Measurements from ENCODE around the gene STOX1.
"Not testable (repeated sequence)": the region's sequence is repeated elsewhere in the genome, so short reads cannot be mapped to it uniquely, and the experiment has no call there.

STOX1 gene

DNA sequence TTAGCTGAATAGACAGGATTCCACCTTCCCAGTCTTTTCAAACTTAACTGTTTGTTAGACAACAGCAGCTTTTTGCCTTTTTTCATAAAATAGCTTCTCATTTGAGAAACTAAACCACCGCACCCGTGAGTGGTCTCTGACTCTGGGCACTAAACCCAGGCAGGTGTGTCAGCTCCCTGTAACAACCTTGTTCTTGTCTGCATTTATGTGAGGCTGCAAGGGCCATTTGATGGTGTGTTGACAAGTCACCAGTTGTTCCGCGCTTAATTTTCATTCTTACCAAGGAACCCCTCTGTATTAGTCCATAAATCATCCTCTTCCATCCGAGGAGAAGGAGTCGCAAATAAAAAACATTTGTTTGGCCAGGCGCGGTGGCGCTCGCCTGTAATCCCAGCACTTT lies 1.5 kb downstream of the STOX1 start:
- no peak for DNase-seq (ENCODE audit: low read depth, low spot score)

DNA sequence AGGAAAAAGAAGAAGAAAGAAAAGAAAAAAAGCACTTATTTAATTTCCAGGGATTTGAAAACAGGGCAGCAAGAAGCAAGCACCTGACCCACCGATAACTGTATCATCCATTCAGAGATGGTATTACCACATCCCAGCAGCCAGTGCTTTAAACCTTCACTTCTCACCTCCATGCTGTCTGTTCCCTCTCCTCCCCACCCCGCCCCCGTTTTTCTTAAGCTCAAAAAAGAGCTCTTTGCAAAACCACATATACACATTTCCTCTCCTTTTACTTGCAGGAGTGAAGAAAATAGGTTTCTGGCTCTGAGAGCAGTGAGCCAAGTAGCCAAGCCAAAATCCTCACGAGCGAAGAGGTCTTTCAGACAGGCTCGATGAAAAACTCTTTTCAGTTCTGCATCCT lies 2.2 kb downstream of the STOX1 start:
- DNase-seq (ENCODE audit: low read depth, low spot score): no peak

DNA sequence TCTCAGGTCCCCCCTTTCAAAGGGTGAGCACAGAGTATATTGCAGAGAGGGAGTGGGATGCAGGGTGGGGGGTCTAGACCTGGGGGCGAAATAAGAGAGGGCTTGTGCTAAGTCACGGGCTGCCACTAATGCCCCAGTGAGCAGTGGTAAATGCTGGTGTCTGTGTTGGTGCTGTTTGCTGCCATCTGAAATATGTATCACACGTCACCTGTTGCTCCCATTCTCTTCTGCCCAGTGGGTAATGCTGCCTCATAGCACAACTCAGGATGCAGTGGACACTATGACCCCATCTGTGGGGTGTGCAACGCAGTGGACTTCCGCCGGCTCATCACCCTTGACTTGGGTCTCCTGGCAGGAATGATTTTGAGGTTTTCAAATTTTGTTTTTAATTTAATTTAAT lies 2.6 kb downstream of the STOX1 start:
- no peak for DNase-seq (ENCODE audit: low read depth, low spot score)

DNA sequence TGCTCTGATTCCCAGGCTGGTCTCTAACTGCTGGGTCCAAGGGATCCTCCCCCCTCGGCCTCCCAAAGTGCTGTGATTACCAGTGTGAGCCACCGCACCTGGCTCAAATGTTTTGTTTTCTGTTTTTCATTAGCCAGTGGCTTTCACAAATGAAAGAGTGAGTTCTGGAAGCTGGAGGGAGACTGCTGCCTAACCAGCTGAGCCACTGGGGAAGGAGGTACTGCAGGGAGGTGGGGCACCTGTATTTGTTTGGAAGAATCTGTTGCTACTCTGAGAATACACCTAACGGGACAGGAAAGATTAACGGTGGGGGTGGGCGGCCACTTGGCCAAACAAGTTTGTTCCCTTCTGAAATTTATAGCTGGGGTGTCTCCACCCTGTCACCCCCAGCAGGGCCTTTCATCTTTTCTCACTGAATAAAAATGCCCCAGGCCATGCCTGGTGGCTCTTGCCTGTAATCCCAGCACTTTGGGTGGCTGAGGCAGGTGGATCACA lies 4.7 kb downstream of the STOX1 start:
- DNase-seq (ENCODE audit: low read depth, low spot score): no peak

DNA sequence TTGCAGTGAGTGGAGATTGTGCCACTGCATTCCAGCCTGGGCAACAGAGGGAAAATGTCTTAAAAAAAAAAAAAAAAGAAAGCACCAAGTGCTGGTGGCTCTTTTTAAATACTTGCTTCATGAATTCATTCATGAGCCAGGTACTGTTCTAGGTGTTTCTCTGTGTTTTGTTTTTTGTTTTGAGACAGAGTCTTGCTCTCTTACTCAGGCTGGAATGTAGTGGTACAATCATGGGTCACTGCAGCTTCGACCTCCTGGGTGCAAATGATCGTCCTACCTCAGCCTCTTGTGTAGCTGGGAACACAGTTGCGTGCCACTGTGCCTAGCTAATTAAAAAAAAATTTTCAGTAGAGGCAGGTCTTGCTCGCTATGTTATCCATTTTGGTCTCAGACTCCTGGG lies 5.3 kb downstream of the STOX1 start:
- DNase-seq (ENCODE audit: low read depth, low spot score): no peak

DNA sequence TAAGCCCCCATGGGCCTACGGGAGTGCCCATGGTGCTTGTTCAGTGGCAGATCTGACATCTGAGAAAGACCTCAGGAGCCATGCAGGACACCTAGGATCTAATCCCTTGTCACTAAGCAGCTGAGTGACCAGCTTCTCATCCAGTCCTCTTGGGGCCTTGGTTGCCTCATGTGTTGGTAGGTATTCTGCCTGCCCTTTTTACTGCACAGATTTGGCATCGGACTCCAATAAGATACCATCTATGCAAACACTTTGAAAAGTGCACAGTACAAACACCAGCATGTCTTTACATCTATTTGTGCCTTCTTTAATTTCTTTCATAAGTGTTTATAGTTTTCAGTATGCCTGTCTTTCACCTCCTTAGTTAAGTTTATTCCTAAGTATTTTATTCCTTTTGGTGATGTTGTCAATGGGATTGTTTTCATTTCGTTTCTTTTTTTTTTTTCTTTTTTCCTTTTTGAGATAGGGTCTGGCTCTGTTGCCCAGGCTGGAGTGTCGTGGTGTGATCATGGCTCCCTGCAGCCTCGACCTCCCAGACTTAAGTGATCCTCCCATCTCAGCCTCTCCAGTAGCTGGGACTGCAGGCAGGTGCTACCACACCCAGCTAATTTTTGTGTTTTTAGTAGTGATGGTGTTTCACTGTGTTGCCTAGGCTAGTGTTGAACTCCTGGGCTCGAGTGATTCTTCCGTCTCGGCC lies 10.4 kb downstream of the STOX1 start:
- no peak for DNase-seq (ENCODE audit: low read depth, low spot score)

DNA sequence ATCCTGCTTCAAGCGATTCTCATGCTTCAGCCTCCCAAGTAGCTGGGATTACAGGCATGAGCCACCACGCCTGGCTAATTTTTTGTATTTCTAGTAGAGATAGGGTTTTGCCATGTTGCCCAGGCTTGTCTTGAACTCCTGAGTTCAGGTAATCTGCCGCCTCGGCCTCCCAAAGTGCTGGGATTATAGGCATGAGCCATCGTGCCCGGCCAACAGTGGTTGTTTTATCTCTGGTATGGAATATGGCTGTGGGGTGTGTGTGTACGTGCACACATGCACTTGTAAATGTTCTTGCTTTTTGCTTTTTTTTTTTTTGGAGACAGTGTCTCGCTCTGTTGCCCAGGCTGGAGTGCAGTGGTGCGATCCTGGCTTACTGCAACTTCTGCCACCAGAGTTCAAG lies 13.3 kb downstream of the STOX1 start:
- DNase-seq (ENCODE audit: low read depth, low spot score): not testable (repeated sequence)

DNA sequence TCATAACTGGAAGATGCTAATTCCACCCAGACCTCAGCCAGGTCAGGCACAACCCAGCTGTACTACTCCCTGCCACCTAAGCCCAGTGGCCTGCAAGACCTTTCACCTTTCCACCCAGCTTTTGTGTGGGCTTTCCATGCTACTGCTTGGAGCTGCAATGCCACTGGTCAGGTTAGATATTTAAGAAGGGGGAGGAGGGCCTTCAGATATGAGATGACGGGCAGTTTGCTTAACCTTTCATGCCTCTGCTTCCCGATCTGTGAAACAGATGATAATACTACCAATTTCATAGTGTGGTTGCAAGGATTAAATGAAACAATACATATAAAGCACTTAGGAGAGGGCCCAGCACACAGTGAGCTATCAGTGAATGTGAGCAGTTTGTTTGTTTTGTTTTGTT lies 20.9 kb downstream of the STOX1 start:
- DNase-seq (ENCODE audit: low read depth, low spot score): no peak

DNA sequence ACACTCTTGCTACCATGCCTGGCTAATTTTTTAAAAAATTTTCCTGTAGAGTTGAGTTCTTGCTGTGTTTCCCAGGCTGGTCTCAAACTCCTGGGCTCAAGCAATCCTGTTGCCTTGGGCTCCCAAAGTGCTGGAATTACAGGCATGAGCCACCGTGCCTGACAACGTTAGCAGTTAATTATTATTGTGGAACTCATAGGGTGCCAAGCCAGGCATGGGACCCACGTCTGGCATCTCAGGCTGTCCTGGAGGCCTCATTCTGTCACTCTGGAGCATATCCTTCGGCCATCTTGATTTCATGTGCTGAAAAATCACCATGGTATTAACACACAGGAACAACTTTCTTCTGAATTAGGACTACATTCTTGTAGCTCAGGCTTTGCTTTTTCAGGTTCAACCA lies 21.5 kb downstream of the STOX1 start:
- DNase-seq (ENCODE audit: low read depth, low spot score): no peak

DNA sequence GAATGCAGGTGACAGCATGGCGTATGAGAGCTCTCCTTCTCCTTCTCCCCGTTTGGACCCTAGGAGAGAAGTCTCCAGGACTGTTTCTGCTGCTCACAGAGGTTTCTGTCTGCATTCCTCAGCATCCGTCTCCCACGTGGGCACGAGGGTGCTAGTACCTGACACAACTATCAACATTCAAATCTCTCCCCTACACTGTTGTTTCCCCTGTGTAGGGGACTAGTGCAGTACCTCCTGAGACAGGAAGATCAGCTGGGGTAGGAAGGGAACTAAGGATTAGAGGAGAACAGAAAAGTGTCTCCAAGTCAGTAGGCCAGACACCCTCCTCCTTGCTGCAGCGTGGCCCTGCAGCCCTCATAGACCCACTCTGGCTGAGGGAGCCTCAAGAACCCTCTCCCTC lies 29.0 kb downstream of the STOX1 start:
- no peak for DNase-seq (ENCODE audit: low read depth, low spot score)

DNA sequence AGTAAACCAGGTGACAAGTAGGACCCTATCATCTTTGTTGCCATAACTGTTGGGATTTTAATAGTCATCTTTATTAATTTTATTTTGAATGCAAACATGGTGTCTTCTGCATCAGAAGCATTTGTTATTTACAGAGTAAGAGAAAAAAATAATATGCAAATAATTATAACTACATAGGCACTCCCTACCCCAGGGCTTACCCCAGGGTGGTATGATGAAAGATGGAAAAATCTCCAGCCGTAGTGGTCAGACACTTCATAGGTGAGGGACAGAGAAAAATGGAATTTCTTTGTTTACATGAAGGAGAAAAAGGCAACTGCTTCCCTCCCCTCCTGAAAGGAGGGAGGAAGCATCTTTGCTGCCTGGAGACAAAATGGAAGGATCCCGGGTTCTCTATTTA lies 29.7 kb downstream of the STOX1 start:
- no peak for DNase-seq (ENCODE audit: low read depth, low spot score)

DNA sequence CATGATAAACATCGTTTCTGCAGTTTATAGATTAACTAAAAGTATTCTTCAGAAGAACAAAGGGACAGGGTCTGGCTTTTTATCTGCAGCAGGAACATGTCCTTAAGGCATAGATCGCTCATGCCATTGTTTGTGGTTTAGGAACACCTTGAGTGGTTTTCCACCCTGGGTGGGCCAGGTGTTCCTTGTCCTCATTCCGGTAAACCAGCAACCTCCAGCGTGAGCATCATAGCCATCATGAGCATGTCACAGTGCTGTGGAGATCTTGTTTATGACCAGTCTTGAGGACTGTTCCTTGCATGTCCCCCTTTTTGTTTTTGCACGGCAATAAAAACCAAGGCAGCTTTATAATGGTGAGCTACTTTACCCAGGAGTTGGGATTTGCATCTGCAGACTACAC lies 33.9 kb downstream of the STOX1 start:
- DNase-seq (ENCODE audit: low read depth, low spot score): no peak

DNA sequence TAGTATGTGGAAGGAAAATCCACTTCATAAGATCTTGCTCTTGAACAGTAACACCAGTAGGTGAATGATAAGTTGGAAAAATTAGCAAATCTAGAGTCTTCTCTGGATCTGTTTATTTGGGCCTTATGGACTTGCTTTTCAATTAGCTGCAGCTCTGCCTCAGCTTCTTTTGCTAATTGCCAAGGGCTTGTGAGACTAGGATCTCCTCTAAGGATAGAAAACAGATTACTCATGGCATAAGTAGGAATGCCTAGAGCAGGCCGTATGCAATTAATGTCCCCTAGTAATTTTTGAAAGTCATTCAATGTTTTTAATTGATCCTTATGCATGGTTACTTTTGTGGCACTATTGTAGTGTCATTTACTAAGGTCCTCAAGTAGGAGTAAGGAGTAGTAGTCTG lies 37.3 kb downstream of the STOX1 start:
- no peak for DNase-seq (ENCODE audit: low read depth, low spot score)

DNA sequence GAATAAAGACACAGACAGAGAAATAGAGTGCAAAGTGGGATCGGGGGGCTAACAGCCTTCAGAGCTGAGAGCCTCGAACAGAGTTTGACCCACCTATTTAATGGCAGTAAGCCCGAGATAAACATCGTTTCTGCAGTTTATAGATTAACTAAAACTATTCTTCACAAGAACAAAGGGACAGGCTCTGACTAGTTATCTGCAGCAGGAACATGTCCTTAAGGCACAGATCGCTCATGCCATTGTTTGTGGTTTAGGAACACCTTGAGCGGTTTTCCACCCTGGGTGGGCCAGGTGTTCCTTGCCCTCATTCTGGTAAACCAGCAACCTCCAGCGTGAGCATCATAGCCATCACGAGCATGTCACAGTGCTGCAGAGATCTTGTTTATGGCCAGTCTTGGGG lies 40.8 kb downstream of the STOX1 start:
- DNase-seq (ENCODE audit: low read depth, low spot score): not testable (repeated sequence)

DNA sequence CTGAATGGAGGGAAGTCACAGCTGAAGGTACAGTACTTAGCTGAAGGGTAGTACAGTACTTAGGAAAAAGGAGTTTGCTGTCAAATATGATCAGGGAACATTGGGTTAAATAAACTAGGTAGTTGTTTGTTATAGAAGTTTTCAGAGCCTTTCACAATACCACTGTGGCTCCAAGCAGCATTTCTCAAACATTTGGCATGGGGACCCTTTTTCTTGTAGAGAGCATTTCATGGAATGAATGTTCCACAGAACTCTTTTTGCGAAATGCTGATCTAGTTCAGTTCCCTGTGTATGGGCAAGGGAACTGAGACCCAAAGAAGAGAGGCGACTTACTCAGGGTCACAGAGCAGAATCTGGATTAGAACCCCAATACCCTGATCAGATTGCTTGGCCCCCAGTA lies 42.3 kb downstream of the STOX1 start:
- DNase-seq (ENCODE audit: low read depth, low spot score): no peak

DNA sequence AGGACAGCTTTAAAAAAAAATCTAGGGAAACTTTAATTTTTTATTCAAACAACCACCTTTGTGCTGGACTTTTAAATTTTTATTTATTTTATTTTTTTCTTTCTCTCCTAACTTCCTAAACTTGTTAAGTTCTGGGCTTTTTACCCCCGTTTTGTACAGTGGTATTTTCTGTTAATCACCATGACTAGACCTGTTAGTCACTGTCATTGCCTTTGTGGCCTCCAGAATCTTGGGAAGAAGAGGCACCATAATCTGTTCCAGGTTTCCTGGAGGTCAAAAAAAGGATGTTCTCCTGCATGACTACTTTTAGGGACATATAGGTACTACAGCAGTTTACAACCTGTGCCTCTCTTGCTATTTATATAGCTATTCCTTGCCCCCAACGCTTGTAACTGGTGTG lies 42.7 kb downstream of the STOX1 start:
- no peak for DNase-seq (ENCODE audit: low read depth, low spot score)

DNA sequence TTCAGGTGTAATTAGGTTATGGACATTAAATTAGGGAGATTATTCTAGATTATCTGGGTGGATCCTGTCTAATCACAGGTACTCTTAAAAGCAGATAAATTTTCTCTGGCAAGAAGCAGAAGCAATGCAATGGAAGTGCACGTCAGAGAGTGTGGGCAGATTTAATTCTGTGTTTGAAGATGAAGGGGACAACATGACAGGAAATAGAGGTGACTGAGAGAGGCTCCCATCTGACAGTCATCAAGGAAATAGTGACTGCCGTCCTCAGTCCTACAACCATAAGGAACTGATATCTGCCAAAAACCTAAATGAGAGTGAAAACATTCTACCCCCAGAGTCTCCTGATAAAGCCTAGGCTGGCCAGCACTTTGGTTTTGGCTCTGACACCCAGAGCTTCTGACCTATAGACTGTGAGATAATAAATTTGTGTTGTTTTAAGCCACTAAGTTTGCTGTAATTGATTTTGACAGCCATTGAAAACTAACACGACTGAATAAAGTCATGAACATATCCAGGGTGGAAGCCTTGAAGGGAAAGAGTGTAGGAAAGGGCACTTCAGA lies 43.3 kb downstream of the STOX1 start:
- no peak for DNase-seq (ENCODE audit: low read depth, low spot score)

DNA sequence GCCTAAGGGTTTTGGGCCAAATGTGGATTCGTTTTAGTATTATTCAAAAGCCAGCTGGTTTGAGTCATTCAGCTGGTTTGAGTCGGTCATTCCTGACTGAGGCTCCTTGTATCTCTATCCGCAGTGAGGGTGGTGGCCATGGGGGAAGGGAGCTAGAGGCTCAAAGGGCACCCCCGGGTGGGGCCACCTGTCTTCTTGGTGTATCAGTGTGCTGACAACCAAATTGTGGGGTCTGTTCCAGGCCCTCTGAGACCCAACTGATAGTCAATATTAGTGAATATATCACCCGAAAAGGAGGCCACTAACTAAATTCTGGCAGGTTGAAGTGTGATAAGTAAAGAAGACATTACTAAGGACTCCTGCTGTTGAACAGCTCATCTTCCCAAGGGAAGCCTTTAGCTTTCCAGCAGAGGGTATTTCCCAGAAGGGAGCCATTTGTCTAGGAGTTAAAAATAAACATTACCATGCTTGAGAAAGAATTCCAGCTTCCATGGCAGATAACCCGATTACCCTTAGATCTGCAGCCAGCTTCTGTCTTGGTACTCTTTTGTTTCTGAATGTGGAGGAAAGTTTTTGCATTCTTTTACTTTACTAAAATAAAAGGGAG lies 43.9 kb downstream of the STOX1 start:
- DNase-seq (ENCODE audit: low read depth, low spot score): no peak

DNA sequence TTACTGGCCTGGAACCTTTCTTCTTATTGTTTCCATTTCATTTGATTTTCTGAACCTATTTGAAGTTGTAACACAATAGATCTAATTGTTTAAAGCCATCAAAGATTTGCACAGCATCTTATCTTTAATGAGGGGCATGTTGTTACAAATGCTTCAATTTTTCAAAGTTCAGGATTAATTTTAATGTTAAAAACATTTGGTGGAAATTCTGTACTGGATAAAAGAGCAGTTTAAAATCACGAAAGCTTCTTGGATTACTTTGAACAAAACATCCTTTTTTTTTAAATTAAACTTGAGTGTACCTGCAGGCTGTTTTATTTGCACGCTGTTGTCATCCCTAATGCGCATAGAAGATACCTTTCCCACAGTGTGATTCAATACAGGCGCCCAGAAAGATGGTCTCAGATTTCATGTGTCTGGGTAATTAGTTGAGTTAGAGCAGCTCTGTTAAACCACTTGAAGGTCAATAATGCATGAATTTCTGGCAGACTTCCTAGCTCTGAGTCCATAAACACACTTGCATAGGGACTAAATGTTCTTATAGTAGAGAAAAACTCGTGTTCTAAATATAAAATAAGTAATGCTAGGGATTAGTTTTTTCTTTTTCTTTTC lies 44.5 kb downstream of the STOX1 start:
- no peak for DNase-seq (ENCODE audit: low read depth, low spot score)

DNA sequence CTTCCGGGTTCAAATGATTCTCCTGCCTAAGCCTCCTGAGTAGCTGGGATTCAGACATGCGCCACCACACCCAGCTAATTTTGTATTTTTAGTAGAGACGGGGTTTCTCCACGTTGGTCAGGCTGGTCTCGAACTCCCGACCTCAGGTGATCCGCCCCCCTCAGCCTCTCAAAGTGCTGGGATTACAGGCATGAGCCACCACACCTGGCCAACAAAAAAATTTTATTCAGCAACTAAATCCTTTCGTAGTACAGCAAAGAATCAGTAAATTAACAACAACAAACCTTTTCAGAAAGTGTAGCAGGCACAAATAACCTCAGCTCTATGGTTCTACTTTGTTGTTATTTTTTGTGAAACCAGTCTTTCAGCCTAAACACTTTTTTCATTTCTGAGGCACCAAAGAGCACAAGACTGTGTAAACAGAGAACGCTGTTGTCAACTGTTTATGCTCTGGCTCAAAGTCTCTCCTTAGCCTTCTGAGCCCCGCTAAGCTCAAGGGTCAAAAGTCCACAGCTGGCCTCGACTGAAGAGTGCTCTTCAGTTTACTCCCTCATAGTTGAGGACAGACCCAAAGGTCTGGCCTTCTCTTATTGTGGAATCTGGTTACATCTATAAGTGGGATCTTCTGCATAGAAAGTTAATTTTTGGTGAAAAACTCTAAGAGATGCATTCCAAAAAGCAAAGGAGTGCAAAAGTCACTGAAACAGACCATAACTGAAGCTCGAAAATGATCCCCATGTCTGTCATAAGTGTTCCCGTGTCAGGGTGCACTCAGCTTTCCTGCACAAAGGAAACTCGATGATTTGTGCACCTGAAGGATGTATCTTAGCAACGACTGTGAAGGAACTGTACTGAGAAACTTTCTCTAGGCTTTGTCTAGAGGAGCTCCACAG lies 49.2 kb downstream of the STOX1 start:
- DNase-seq (ENCODE audit: low read depth, low spot score): no peak

DNA sequence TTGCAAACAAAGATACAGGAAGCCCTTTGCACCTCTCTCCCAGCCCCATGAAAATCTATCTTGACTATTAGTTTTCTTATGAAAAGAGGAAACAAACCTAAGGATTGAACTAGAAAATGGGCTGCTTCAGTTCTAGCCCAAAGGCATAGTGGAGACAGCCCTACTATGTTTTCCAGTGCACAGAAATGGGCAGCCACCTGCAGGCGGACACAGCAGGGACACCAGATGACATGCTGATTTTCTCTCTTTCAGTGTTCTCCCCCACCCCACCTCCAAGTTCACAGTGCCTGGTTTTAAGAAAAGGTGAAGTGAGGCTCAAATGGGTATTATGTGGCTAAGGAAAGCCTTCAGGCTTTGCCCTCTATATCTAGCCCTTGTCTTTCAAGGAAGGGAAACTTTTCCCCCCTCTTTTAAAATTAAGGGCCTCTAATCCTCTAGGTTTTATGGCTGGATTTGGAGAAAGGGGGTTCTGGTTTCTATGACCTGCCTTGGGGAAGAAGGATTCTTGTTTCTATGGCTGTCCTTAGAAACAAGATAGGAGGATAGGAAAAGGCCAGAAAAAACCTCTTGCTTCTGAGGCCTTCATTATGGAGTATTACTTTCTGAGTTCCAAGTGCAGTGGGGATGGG lies 50.3 kb downstream of the STOX1 start:
- DNase-seq (ENCODE audit: low read depth, low spot score): no peak
